HG02943 (cell line): ENCODE results near the gene RIMS3.
"Not testable (repeated sequence)": the region's sequence is repeated elsewhere in the genome, so short reads cannot be mapped to it uniquely, and the experiment has no call there.

Experiments used
- ATAC-seq: cut with Tn5 transposase; IDR thresholded peaks from one replicate; pipeline ENCODE4 v1.9.1; 2021; ENCODE audit warnings: mild to moderate bottlenecking, low read depth, moderate library complexity; ENCODE audit not compliant: unreplicated experiment

Gene RIMS3

GRCh38 chr1:40607921-40608320, 57.6 kb downstream of the RIMS3 start:
- no peak for ATAC-seq

GRCh38 chr1:40606978-40607377, 58.5 kb downstream of the RIMS3 start:
- ATAC-seq, result no peak

DNA sequence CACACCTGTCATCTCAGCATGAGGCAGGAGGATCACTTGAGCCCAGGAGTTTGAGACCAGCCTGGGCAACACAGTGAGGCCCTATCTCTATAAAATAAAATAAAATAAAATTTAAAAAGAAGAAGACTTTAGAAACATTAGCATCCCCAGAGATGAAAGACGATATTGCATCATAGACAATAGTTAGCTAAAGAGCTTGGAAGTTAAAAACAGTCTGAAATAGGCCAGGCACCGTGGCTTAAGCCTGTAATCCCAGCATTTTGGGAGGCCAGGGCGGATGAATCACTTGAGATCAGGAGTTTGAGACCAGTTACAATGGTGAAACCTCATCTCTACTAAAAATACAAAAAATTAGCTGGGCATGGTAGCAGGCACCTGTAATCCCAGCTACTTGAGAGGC, 59.3 kb downstream of the RIMS3 start:
- ATAC-seq, result no peak

GRCh38 chr1:40599926-40600325, 65.6 kb downstream of the RIMS3 start:
- no peak for ATAC-seq

DNA sequence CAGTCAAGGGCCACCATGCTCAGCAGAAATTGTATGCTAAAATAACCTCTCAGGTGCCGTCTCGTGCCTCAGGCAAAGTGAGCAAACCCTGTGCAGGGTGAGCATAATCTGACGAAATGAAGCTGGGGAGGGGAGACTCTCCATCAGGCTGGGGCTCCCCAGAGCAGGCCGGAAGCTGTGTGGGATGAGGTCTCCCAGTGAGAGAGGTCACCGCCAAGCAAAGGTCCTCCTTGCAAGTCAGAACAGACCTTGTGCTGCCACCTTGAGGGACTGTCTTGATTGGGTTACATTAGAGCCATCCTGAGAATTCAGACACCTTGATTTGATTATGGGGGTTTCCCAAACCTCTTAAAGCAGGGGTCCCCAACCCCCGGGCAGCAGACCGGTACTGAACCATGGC, 69.9 kb downstream of the RIMS3 start:
- ATAC-seq, result no peak

GRCh38 chr1:40594187-40594531, 71.3 kb downstream of the RIMS3 start:
- ATAC-seq, result no peak

DNA sequence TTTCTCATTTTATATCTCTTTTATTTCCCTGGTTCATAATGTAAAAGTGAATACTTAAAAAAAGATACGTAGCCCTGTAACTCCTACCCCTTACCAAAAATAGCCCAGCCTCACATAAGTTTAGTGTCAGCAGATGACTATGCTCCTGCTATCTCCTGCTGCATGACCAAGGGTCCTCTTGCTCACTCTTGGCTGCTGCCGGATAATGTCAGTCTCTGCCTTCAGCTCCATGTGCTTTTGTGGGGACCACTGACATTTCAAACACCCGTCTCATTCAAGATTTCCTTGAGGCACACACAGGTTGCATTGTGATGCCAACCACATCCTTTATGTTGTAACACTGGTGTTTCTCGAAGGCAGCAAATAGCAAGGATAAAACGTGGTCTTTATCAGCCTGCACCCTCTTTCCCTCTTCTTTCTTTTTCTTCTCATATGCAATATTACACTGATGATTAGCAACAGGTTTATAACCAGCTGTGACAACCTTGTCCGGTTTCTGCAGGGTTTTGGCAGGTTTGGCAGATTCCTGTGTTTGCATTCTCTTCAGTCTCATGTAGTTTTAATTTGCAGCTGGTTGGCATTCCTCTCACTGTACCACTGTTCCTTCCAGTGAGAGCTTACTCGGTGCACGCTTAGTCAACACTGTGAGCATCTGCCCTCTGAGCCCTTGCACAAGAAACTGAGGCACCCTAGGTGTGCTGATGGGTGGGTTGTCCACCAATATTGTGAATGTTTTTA, 71.9 kb downstream of the RIMS3 start:
- no peak for ATAC-seq

DNA sequence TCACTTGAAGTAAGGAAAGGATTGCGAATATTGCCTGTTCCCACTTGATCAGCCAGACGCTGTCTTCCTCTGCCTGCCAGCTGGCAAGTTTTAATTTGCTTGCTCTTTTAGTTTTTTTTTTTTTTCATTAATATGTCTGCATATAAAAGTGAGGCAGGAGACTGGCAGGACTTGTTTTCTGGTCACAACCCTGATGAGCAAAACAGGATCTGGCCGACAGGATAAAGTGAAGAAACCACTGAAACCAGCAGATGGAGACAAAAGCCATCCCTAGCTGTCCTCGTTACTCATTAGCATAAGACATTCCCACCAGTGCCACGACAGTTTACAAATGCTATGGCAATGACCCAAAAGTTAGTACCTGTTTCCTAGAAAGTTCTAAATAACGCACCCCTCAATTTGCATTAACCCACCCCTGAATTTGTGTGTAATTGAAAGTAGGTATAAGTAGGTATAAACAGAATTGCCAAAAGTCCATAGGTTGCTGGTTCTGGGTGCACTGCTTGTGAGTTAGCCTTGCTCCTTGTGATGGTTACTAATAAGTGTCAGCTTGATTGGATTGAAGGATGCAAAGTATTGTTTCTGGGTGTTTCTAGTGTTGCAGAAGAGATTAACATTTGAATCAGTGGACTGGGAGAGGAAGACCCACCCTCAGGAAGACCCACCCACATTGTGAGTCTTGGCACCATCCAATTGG, 73.2 kb downstream of the RIMS3 start:
- no peak for ATAC-seq

DNA sequence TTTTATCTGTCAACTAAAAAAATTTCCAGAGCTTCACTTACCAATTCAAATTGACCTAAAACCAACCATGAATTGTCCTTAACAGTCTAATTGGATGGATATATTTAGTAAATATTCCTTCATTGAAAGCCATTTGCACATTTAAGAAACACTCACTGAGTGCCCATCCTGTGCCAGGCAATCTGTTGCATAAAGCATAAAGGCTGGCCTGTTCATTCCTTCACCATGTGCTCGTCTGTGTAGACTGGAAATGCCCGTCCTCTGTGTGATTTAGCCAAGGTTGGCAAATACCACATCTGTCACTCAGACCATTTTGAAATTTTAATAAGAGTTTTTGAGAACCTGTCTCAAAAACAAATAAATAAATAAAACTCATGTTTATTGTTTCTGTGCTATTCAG, 76.9 kb downstream of the RIMS3 start:
- ATAC-seq, result no peak

DNA sequence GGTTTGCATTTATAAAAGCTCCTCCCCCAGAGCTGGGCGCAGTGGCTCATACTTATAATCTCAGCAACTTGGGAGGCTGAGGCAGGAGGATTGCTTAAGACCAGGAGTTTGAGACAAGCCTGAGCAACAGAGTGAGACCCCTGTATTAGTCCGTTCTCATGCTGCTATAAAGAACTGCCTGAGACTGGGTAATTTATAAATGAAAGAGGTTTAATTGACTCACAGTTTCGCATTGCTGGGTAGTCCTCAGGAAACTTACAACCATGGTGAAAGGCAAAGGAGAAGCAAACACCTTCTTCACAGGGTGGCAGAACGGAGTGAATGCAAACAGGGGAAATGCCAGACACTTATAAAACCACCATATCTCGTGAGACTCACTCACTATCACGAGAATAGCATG, 81.5 kb downstream of the RIMS3 start:
- ATAC-seq, result no peak

- no peak for ATAC-seq
Observed at GRCh38 chr1:40582116-40582515, 83.4 kb downstream of the RIMS3 start.

DNA sequence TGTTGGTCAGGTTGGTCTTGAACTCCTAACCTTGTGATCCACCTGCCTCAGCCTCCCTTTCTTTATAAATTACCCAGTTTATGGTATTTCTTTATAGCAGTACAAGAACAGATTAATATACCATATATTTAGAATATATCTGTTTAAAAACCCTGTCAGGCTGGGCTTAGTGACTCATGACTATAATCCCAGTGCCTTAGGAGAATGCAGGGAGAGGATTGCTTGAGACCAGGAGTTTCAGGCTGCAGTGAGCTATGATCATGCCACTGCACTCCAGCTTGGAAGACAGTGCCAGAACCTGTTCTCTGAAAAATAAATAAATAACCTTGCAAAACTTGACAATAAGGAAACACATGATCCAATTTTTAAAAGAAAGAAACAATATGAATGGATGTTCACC, 90.1 kb downstream of the RIMS3 start:
- ATAC-seq, result no peak

DNA sequence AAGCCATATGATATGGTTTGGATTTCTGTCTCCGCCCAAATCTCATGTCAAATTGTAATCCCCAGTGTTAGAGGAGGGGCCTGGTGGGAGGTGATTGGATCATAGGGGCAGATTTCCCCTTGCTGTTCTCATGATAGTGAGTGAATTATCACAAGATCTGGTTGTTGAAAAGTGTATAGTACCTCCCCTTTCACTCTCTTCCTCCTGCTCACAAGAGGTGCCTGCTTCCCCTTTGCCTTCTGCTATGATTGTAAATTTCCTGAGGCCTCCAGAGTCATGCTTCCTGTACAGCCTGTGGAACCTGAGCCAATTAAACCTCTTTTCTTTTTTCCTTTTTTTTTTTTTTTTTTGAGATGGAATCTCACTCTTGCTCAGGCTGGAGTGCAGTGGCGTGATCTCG, 90.7 kb downstream of the RIMS3 start:
- not testable (repeated sequence) for ATAC-seq
